C4-2B (cell line): ENCODE data around the gene CIB4.

ENCODE experiments used
- ZFX ChIP-seq: fragments of 450-650 bp; IDR thresholded peaks from 2 replicates; pipeline ENCODE4 v1.6.1; 2017
- TF ChIP-seq, protein P1 (sequence below): fragments of 450-650 bp; conservative IDR thresholded peaks from 2 replicates; pipeline ENCODE4 v1.5.1; 2017; ENCODE audit warnings: mild to moderate bottlenecking

DNA sequence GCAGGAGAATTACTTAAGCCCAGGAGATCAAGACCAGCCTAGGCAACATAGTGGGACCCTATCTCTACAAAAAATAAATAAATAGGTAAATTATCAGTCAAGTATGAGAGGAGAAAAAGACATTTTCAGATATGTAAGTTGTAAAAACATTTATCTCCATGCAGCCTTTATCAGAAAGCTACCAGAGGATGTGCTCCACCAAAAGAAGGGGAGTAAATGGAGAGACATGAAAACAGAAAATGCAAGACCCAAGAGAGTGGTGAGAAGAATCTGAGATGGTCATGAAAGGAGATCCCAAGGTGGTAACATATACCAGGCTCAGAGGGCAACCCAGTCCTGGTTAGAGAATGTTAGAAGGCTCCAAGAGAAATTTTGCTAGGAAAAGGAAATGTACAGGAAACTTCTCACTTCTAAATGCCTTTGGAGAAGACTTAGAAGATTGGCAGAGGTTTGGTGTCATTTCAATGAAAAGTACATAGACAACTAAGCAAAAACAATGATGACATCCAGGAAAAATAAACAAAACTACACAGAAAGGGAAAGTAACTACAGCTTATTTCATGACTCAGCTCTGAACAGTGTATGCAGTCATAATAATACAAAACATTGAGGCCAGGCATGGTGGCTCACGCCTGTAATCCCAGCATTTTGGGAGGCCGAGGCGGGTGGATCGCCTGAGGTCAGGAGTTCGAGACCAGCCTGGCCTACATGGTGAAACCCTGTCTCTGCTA lies 19.5 kb downstream of the CIB4 start:
- TF ChIP-seq, protein P1, sequence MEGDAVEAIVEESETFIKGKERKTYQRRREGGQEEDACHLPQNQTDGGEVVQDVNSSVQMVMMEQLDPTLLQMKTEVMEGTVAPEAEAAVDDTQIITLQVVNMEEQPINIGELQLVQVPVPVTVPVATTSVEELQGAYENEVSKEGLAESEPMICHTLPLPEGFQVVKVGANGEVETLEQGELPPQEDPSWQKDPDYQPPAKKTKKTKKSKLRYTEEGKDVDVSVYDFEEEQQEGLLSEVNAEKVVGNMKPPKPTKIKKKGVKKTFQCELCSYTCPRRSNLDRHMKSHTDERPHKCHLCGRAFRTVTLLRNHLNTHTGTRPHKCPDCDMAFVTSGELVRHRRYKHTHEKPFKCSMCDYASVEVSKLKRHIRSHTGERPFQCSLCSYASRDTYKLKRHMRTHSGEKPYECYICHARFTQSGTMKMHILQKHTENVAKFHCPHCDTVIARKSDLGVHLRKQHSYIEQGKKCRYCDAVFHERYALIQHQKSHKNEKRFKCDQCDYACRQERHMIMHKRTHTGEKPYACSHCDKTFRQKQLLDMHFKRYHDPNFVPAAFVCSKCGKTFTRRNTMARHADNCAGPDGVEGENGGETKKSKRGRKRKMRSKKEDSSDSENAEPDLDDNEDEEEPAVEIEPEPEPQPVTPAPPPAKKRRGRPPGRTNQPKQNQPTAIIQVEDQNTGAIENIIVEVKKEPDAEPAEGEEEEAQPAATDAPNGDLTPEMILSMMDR = no peak
- TF ChIP-seq ZFX = no peak
